LNCAP (cell line): Measurements from ENCODE around the gene DAG1.

Source experiments
- TF ChIP-seq, protein P1 (sequence below): fragments of 450-650 bp; IDR thresholded peaks from 2 replicates; pipeline ENCODE4 v1.5.1; 2017; ENCODE audit warnings: mild to moderate bottlenecking

DAG1 gene

DNA sequence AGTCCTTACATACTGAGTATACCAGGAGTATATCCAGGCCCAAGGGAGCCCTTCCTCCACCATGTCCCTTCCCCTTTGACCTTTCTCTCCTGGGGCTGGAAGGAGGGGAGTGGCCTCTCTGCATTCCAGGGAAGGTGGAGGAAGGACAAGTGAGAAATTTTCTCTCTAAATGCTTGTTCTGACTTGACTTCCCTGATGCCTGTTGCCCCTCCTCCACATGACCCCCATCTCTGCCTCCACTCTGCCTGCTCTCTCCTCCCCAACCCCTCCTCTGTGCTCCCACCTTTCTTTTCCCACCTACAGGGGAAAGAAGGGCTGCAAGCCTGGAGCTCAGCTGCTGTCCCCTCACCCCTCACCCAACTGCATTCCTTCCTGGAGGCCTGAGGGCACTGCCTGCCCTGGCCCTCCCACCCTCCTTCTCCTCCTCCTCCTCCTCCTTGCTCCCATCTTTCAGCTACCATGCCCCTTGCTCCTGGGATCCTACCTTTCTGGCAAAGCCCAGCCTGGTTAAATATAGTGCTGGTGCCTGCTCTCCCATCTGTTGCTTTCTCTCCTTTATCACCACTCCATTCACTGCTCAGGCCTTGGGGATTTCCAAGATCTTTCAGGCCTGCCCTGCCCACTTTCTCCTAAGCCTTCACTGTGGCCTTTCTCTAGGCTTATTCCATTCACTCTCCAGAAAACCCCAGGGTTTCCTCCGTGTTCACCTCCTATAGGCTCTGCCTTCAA, 8.5 kb upstream of the DAG1 start:
- TF ChIP-seq, protein P1, sequence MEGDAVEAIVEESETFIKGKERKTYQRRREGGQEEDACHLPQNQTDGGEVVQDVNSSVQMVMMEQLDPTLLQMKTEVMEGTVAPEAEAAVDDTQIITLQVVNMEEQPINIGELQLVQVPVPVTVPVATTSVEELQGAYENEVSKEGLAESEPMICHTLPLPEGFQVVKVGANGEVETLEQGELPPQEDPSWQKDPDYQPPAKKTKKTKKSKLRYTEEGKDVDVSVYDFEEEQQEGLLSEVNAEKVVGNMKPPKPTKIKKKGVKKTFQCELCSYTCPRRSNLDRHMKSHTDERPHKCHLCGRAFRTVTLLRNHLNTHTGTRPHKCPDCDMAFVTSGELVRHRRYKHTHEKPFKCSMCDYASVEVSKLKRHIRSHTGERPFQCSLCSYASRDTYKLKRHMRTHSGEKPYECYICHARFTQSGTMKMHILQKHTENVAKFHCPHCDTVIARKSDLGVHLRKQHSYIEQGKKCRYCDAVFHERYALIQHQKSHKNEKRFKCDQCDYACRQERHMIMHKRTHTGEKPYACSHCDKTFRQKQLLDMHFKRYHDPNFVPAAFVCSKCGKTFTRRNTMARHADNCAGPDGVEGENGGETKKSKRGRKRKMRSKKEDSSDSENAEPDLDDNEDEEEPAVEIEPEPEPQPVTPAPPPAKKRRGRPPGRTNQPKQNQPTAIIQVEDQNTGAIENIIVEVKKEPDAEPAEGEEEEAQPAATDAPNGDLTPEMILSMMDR, result no peak

DNA sequence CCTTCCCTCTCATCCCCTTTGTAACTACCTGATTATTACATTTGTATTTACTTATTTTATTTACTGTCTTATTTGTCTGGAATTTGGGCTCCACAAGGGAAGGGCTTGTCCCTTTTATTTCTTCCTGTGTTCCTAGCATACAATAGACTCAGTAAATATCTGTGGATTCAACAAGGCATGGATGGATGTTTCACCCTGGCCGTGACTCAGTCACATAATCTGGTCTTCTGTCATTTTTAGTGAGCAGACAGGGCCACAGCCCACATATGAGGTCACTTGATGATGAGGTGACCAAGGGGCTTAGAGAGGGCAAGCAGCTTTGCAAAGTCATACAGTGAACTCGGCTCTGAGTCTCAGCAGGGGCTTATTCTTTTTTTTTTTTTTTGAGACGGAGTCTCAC, 7.8 kb upstream of the DAG1 start:
- TF ChIP-seq, protein P1, result no peak

DNA sequence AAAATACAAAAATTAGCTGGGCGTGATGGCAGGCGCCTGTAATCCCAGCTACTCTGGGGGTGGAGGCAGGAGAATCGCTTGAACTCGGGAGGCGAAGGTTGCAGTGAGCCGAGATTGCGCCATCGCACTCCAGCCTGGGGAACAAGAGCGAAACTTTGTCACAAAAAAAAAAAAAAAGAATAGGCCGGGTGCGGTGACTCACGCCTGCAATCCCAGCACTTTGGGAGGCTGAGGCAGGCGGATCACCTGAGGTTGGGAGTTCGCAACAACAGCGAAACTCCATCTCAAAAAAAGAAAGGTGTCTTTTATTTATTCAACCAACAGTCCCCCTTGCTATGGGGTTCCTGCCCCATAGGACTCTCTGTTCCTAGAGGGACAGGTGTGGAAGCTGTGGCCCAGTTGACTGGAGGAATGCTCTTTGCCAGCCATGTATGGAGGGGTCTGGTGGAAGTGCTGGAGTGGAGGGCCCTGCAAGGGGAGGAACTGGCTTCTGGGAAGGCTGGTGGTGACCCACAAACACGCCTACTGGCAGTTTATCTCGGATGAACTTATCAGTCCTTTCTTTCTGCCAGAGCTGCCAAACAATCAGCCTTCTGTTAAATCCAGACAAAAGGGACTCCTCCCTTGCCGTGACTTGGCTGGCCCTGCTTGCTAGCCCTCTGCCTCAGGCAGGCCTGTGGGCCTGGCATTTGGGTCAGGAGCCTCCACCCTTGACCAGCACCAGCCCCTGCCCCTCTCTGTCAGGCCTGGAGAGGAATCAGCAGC, 4.6 kb upstream of the DAG1 start:
- TF ChIP-seq, protein P1, result no peak

DNA sequence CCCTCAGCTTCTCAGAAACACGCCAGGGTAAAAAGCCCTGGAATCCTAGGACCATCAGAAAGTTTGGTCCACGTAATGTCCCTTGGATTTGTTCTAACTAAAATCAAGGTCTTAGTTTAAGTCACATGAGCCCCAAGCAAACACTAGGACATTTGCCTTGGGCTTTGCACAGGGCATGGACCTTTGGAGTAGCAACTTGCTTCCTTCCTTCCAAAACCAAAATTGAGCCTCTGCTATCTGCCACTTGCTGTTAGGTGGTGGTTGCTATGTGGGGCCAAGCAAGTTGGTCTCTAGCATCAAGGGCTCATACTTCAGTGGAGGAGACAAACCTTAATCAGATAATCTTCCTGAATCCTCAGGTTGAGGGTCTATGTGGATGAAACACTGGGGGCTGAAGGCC, 4.0 kb upstream of the DAG1 start:
- TF ChIP-seq, protein P1, result no peak

DNA sequence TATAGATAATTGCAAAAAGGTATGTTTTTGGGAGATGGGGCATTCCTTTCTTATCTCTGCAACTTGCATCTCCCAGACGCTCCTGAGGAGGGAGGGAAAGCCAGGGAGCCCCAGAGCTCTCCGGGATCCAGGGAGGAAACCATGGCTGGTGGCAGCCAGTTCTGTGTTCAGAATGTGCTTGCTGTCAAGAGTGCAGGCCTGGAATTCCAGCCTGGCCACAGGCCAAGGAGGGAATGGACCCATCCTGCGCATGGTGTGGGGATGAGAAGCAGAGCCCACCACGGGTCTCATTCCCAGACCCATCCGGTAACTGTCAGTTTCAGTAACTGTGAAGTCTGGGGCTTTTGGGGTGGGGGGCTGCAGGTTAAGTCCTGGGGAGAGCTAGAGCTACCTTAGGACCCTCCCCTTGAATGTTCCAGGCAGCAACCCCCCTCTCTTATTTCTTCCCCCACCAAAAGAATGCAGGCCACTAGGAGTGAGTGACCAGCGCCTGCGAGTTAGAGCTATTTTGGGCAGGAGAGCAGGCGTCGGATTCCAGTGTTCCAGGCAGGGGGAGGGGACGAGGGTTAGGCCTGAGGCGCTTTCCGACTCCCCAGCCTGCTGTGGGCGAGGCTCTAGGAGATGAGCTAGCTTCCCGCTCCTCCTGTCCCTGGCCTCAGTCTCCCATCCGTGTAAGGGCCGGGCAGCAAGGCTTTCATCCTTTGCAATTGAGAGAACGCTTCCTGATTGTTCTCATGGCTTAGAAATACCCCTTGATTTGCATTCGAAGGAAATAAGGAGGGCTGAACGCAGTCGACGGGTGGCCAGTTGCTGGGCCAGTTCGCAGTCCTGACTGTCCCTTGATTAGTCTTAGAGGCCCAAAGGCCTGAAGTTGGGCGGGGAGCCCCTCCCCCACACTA, 781 bp upstream of the DAG1 start:
- TF ChIP-seq, protein P1, result no peak

DNA sequence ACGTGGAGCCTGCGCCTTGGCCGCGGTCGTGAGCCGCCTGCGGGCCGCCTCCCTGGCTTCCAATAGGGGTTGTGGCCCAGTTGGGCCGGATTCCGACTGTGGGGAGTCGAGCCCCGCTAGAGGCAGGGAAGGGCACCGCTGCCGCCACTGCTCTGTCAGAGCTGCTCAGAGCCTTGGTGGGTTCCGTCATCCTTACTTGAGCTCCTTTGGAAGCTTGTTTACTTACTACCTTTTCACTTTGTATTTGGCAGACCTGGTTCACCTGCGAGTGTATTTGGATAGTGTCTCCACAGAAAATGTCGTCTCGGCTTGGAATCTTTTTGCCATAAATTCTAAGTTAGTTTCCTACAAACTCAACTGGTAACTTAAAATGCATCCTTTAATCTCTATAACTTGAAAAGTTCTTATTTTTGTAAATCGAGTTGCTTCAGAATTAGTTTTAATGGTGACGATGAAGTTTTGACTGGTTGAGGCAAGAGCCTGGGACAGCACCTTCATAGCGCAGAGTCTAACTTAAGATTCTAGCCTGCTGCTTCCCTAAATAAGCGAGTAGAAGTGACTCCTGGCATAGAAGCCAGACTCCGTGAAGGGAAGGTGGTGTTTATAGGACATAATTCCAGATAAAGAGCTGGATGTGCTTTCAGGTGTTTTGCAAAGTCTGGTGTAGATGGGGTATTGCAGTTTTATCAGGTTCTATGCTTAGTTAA, 800 bp downstream of the DAG1 start:
- TF ChIP-seq, protein P1, result no peak
